IMR-90 (cell line): ENCODE results near the gene TEKT5. TPM values are rescaled to one million over a fixed set of nuclear protein-coding genes. Genes with fewer than 3 reads are reported as not detected.

ENCODE experiments used
- ATAC-seq: fragments of 200-7000 bp; cut with Tn5 transposase; 2 replicates; pipeline ENCODE4 v1.9.1; 2020; ENCODE audit warnings: low read depth, mild to moderate bottlenecking, moderate library complexity
- BruUV-seq: library from RNA; stranded (reverse); fragments of 400-500 nt; replicated peaks from 2 replicates; lab custom pipeline; 2021; lab: Mats Ljungman, UMichigan
- CTCF ChIA-PET: fragments of 300-600 bp; formaldehyde crosslinking; extraction: SDS; loops from one replicate; lab custom pipeline; 2021; ENCODE audit warnings: antibody characterized with exemption; lab: Yijun Ruan, JAX
- POLR2A ChIA-PET: fragments of 300-600 bp; sonication (Branson Sonifier 250); formaldehyde crosslinking; loops from one replicate; lab custom pipeline; 2022; ENCODE audit warnings: antibody characterized with exemption; ENCODE audit not compliant: unreplicated experiment; lab: Charles Lee
- DNase-seq: peaks from one replicate; pipeline ENCODE4 v3.0.0; 2013
- H2AFZ ChIP-seq: replicated peaks from 2 replicates; pipeline ENCODE3; 2013; ENCODE audit warnings: low read length, mild to moderate bottlenecking; ENCODE audit not compliant: poor library complexity
- H2AK5ac ChIP-seq: 2 replicates; pipeline ENCODE4 v1.6.1; 2013; ENCODE audit warnings: low read depth, low read length, inconsistent platforms
- H2AK9ac ChIP-seq: replicated peaks from 2 replicates; pipeline ENCODE3; 2013; ENCODE audit warnings: mild to moderate bottlenecking, low read depth, low read length, moderate library complexity; ENCODE audit not compliant: poor library complexity
- H2BK120ac ChIP-seq: 2 replicates; pipeline ENCODE4 v1.6.1; 2013; ENCODE audit warnings: low read depth, low read length, inconsistent platforms
- H2BK15ac ChIP-seq: 3 replicates; pipeline ENCODE4 v1.6.1; 2013; ENCODE audit warnings: low read depth, low read length, inconsistent platforms
- H2BK20ac ChIP-seq: 2 replicates; pipeline ENCODE4 v1.6.1; 2013; ENCODE audit warnings: low read depth, mild to moderate bottlenecking, inconsistent platforms, low read length, moderate library complexity
- H2BK5ac ChIP-seq: 2 replicates; pipeline ENCODE4 v1.6.1; 2013; ENCODE audit warnings: mild to moderate bottlenecking, low read depth, low read length, inconsistent platforms; ENCODE audit not compliant: poor library complexity, severe bottlenecking
- H3K14ac ChIP-seq: replicated peaks from 2 replicates; pipeline ENCODE4 v1.6.1; 2013; ENCODE audit warnings: low read depth, low read length, inconsistent platforms
- H3K18ac ChIP-seq: 2 replicates; pipeline ENCODE4 v1.6.1; 2013; ENCODE audit warnings: low read depth, low read length, control low read depth
- H3K23ac ChIP-seq: 2 replicates; pipeline ENCODE4 v1.6.1; 2013; ENCODE audit warnings: low read depth, low read length, inconsistent platforms
- H3K27ac ChIP-seq: 2 replicates; pipeline ENCODE4 v1.5.1; 2013; ENCODE audit warnings: mild to moderate bottlenecking, control low read depth, low read length; ENCODE audit not compliant: insufficient read depth
- H3K27me3 ChIP-seq: 2 replicates; pipeline ENCODE4 v1.6.1; 2013; ENCODE audit warnings: low read length; ENCODE audit not compliant: control insufficient read depth, insufficient read depth
- H3K36me3 ChIP-seq: 2 replicates; pipeline ENCODE4 v1.6.1; 2013; ENCODE audit warnings: low read length, mixed read lengths; ENCODE audit not compliant: control insufficient read depth, insufficient read depth
- H3K4ac ChIP-seq: 2 replicates; pipeline ENCODE4 v1.6.1; 2013; ENCODE audit warnings: low read depth, low read length, inconsistent platforms
- H3K4me1 ChIP-seq: 2 replicates; pipeline ENCODE4 v1.6.1; 2013; ENCODE audit warnings: low read length, mixed read lengths; ENCODE audit not compliant: control insufficient read depth, insufficient read depth
- H3K4me2 ChIP-seq: 2 replicates; pipeline ENCODE4 v1.6.1; 2013; ENCODE audit warnings: low read depth, mild to moderate bottlenecking, control low read depth, low read length, moderate library complexity
- H3K4me3 ChIP-seq: 2 replicates; pipeline ENCODE4 v1.5.1; 2013; ENCODE audit warnings: low read depth, mild to moderate bottlenecking, control low read depth, low read length, moderate library complexity; ENCODE audit not compliant: insufficient read depth
- H3K56ac ChIP-seq: 2 replicates; pipeline ENCODE4 v1.6.1; 2013; ENCODE audit warnings: low read length, inconsistent platforms; ENCODE audit not compliant: insufficient read depth; ENCODE audit errors: extremely low read depth
- H3K79me1 ChIP-seq, 2 experiments: 2 replicates each; pipeline ENCODE4 v1.6.1; 2013; ENCODE audit warnings: low read length in 2 of 2, inconsistent platforms in 1 of 2, low read depth in 1 of 2
- H3K9ac ChIP-seq: 2 replicates; pipeline ENCODE4 v1.6.1; 2013; ENCODE audit warnings: low read depth, low read length, control low read depth
- H3K9me1 ChIP-seq: 2 replicates; pipeline ENCODE4 v1.6.1; 2013; ENCODE audit warnings: low read length, inconsistent platforms; ENCODE audit not compliant: insufficient read depth
- H3K9me3 ChIP-seq: 2 replicates; pipeline ENCODE4 v1.6.1; 2013; ENCODE audit warnings: low read length; ENCODE audit not compliant: control insufficient read depth, insufficient read depth
- H4K20me1 ChIP-seq: 2 replicates; pipeline ENCODE4 v1.6.1; 2013; ENCODE audit warnings: low read length, inconsistent platforms; ENCODE audit not compliant: insufficient read depth
- H4K5ac ChIP-seq: 2 replicates; pipeline ENCODE4 v1.6.1; 2013; ENCODE audit warnings: mild to moderate bottlenecking, low read depth, low read length, control low read depth
- H4K8ac ChIP-seq, 2 experiments: 2 replicates each; pipeline ENCODE4 v1.6.1; 2013; ENCODE audit warnings: low read depth in 2 of 2, low read length in 2 of 2, control low read depth in 1 of 2, inconsistent platforms in 1 of 2
- H4K91ac ChIP-seq: 2 replicates; pipeline ENCODE4 v1.6.1; 2013; ENCODE audit warnings: low read depth, low read length, inconsistent platforms; ENCODE audit not compliant: insufficient read depth
- BHLHE40 ChIP-seq: fragments of 150-350 bp; IDR thresholded peaks from 2 replicates; pipeline ENCODE4 v1.6.1; 2016; ENCODE audit warnings: mild to moderate bottlenecking, low read depth, low read length
- CEBPB ChIP-seq: IDR thresholded peaks from 2 replicates; pipeline ENCODE4 v1.6.1; 2012; ENCODE audit warnings: low read depth, low read length, improper control_type of control experiment
- CHD1 ChIP-seq: IDR thresholded peaks from 2 replicates; pipeline ENCODE4 v1.6.1; 2012; ENCODE audit warnings: low read depth, low read length, improper control_type of control experiment
- FOS ChIP-seq: fragments of 150-350 bp; IDR thresholded peaks from 2 replicates; pipeline ENCODE4 v1.6.1; 2016; ENCODE audit warnings: low read depth, low read length
- MAZ ChIP-seq: IDR thresholded peaks from 2 replicates; pipeline ENCODE4 v1.6.1; 2012; ENCODE audit warnings: low read depth, mild to moderate bottlenecking, low read length, improper control_type of control experiment, moderate library complexity, borderline replicate concordance
- MXI1 ChIP-seq: IDR thresholded peaks from 2 replicates; pipeline ENCODE4 v1.6.1; 2012; ENCODE audit warnings: low read depth, mild to moderate bottlenecking, low read length, moderate library complexity, borderline replicate concordance
- NFE2L2 ChIP-seq: fragments of 150-350 bp; IDR thresholded peaks from 2 replicates; pipeline ENCODE4 v1.6.1; 2016; ENCODE audit warnings: low read depth, mild to moderate bottlenecking, low read length
- POLR2A ChIP-seq: IDR thresholded peaks from 2 replicates; pipeline ENCODE4 v1.6.1; 2012; ENCODE audit warnings: mild to moderate bottlenecking, low read depth, low read length
- RCOR1 ChIP-seq: IDR thresholded peaks from 2 replicates; pipeline ENCODE4 v1.6.1; 2012; ENCODE audit warnings: mild to moderate bottlenecking, low read length, improper control_type of control experiment; ENCODE audit not compliant: insufficient replicate concordance
- RFX5 ChIP-seq: IDR thresholded peaks from 2 replicates; pipeline ENCODE4 v1.8.0; 2012; ENCODE audit warnings: low read depth, mild to moderate bottlenecking, low read length, moderate library complexity
- SMC3 ChIP-seq: fragments of 150-350 bp; IDR thresholded peaks from 2 replicates; pipeline ENCODE4 v1.6.1; 2016; ENCODE audit warnings: low read depth, mild to moderate bottlenecking, antibody characterized with exemption, low read length, moderate library complexity
- WGBS, 2 experiments: methylation state at CpG; one replicate each; pipeline versions ENCODE4 v1.1.5 to v1.1.7; 2013; ENCODE audit warnings: missing lambda C conversion rate in 2 of 2; ENCODE audit not compliant: insufficient read length in 1 of 2; ENCODE audit errors: extremely low coverage in 2 of 2; 5-methylcytosine and 5-hydroxymethylcytosine counted together
- dilution Hi-C: fragments of 300-500 bp; cut with HindIII; formaldehyde crosslinking; loops from one replicate; pipeline ENCODE4 v1.14.3; 2018; ENCODE audit warnings: low sequenced_read_pairs; ENCODE audit not compliant: unreplicated experiment
- in situ Hi-C: fragments of 300-500 bp; cut with MboI; formaldehyde crosslinking; loops from 3 replicates; pipeline ENCODE4 v1.14.3; 2019; ENCODE audit warnings: low sequenced_read_pairs, inconsistent platforms, mixed read lengths
- intact Hi-C: fragments of 100-400 bp; cut with micrococcal nuclease; formaldehyde crosslinking; loops from 2 replicates; pipeline ENCODE4 v1.10.0; 2022
- polyA plus RNA-seq, 3 experiments: library from polyadenylated mRNA; depleted of rRNA; stranded (reverse); fragments of >200 nt; gene quantifications; 2 replicates each; pipeline ENCODE4 v1.2.3, GENCODE V29; 2012; ENCODE audit warnings: low replicate concordance in 1 of 3
- total RNA-seq: library from RNA; depleted of rRNA; stranded (reverse); fragments of >200 nt; gene quantifications from 2 replicates; pipeline ENCODE4 v1.2.3, GENCODE V29; 2012
- TF ChIP-seq, protein P1 (sequence below): fragments of 150-350 bp; IDR thresholded peaks from 2 replicates; pipeline ENCODE4 v1.6.1; 2017; ENCODE audit warnings: mild to moderate bottlenecking, antibody characterized with exemption, low read length, low read depth
- TF ChIP-seq, protein P2 (sequence below): fragments of 150-350 bp; IDR thresholded peaks from 2 replicates; pipeline ENCODE4 v1.6.1; 2016; ENCODE audit warnings: low read depth, mild to moderate bottlenecking, low read length, moderate library complexity, borderline replicate concordance

The TEKT5 gene
- total and polyA plus RNA-seq, 2 of the 4 experiments (the other 2 are of a cell fraction): 0.17 TPM; not detected in 1

DNA sequence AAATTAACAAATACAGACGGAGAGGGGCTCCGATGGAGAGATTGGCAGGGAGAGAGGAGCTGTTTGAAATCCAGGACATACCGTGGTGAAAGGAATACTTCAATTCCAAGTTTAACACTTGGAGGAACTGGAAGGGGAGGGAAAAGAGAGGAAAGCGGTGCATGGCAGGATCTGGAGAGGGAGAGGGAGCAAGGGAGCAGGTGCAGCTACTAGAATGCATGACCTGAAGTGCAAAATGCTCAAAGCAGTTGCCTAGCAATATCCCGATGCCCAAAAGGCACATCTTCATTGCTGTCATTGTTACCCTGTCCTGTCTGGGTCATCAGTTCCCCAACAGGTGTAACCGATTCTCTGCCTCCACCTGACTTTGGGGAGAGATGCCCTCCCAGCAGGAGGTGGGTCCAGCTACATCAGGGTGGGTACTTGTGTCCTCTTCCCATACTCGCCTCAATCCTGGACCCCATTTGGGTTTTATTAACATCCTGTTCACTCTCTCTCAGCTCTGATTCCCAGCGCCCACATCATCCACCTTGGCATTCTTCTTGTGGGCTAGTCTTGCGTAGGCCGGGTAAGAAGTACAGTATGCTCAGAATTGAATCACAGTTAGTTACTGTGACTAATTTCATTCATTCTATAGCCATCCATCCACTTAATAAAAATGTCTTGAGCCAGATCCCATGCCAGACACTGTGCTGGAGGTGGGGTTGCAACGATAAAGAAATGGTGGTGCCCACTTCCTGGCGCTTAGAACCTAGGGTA is 76.9 kb downstream of the TEKT5 start:
- H4K5ac ChIP-seq: no peak overlapping the region
- no peak overlapping the region for H3K56ac ChIP-seq
- POLR2A ChIA-PET: no interaction called here
- no peak overlapping the region for H4K91ac ChIP-seq
- no peak overlapping the region for H3K27ac ChIP-seq
- peaks cover 9% of the 10 kb centered on the region; the same call in 1 of the 2 replicates for H3K27me3 ChIP-seq
- intact Hi-C loops (no loop called here), dilution Hi-C loops (no loop called here), in situ Hi-C loops (no loop called here)
- TF ChIP-seq POLR2A (no peak), NFE2L2 (no peak), MAZ (no peak), RFX5 (no peak), BHLHE40 (no peak), RCOR1 (no peak), CHD1 (no peak), CEBPB (no peak), SMC3 (no peak), FOS (no peak), MXI1 (no peak)
- TF ChIP-seq, protein P1, sequence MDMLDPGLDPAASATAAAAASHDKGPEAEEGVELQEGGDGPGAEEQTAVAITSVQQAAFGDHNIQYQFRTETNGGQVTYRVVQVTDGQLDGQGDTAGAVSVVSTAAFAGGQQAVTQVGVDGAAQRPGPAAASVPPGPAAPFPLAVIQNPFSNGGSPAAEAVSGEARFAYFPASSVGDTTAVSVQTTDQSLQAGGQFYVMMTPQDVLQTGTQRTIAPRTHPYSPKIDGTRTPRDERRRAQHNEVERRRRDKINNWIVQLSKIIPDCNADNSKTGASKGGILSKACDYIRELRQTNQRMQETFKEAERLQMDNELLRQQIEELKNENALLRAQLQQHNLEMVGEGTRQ: no peak
- TF ChIP-seq, protein P2, sequence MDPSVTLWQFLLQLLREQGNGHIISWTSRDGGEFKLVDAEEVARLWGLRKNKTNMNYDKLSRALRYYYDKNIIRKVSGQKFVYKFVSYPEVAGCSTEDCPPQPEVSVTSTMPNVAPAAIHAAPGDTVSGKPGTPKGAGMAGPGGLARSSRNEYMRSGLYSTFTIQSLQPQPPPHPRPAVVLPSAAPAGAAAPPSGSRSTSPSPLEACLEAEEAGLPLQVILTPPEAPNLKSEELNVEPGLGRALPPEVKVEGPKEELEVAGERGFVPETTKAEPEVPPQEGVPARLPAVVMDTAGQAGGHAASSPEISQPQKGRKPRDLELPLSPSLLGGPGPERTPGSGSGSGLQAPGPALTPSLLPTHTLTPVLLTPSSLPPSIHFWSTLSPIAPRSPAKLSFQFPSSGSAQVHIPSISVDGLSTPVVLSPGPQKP: no peak
- no peak overlapping the region for H3K4me2 ChIP-seq
- no peaks in the 10 kb centered on the region for H3K9me1 ChIP-seq
- no peaks in the 10 kb centered on the region for H3K79me1 ChIP-seq
- ATAC-seq (no peak), DNase-seq (no peak)
- no peak overlapping the region for H3K23ac ChIP-seq
- H4K20me1 ChIP-seq: no peaks in the 10 kb centered on the region
- no peak overlapping the region for H2BK20ac ChIP-seq
- no peak overlapping the region for H3K14ac ChIP-seq
- no peak overlapping the region for H4K8ac ChIP-seq
- H3K4me1 ChIP-seq: peaks cover 4% of the 10 kb centered on the region; the same call in 1 of the 2 replicates
- no peak overlapping the region for H2BK15ac ChIP-seq
- no peak overlapping the region for H3K4ac ChIP-seq
- H3K36me3 ChIP-seq: no peaks in the 10 kb centered on the region
- H2AK5ac ChIP-seq: no peak overlapping the region
- no peak overlapping the region for H3K9ac ChIP-seq
- CTCF ChIA-PET: no interaction called here
- no peak overlapping the region for H2AK9ac ChIP-seq
- H2BK120ac ChIP-seq: no peak overlapping the region
- WGBS, 2 experiments: 48% methylated on average over 3 of the region's 12 CpGs; no CpG with 5 or more reads in 1 of the 2 experiments
- H2BK5ac ChIP-seq: no peak overlapping the region
- no peak overlapping the region for H2AFZ ChIP-seq
- no peak overlapping the region for H3K4me3 ChIP-seq
- H3K9me3 ChIP-seq: no peaks in the 10 kb centered on the region
- no TSS peak for BruUV-seq
- no peak overlapping the region for H3K18ac ChIP-seq
